ENCODE data around the gene PSAPL1.
"Not testable (repeated sequence)": the region's sequence is repeated elsewhere in the genome, so short reads cannot be mapped to it uniquely, and the experiment has no call there.

Gene PSAPL1

GRCh38 chr4:7458477-7458876, 23.7 kb upstream of the PSAPL1 start:
- FAIRE-seq, result no peak

- no peak for FAIRE-seq
Observed at GRCh38 chr4:7458066-7458425, 23.3 kb upstream of the PSAPL1 start.

- FAIRE-seq, result no peak
Observed at GRCh38 chr4:7457201-7458065, 22.7 kb upstream of the PSAPL1 start.

- not testable (repeated sequence) for FAIRE-seq
Observed at GRCh38 chr4:7452802-7453201, 18.1 kb upstream of the PSAPL1 start.

- FAIRE-seq, result no peak
Observed at GRCh38 chr4:7451800-7452199, 17.1 kb upstream of the PSAPL1 start.

GRCh38 chr4:7451434-7451789, 16.7 kb upstream of the PSAPL1 start:
- FAIRE-seq, result no peak

GRCh38 chr4:7450775-7451433, 16.2 kb upstream of the PSAPL1 start:
- no peak for FAIRE-seq

GRCh38 chr4:7448036-7448435, 13.3 kb upstream of the PSAPL1 start:
- no peak for FAIRE-seq

- no peak for FAIRE-seq
Observed at GRCh38 chr4:7447236-7447635, 12.5 kb upstream of the PSAPL1 start.

GRCh38 chr4:7444731-7445130, 10.0 kb upstream of the PSAPL1 start:
- FAIRE-seq, result no peak

GRCh38 chr4:7444314-7444713, 9.6 kb upstream of the PSAPL1 start:
- no peak for FAIRE-seq

- FAIRE-seq, result no peak
Observed at GRCh38 chr4:7442574-7443162, 7.9 kb upstream of the PSAPL1 start.

GRCh38 chr4:7441201-7441600, 6.5 kb upstream of the PSAPL1 start:
- no peak for FAIRE-seq

- FAIRE-seq, result no peak
Observed at GRCh38 chr4:7439699-7440098, 5.0 kb upstream of the PSAPL1 start.

- FAIRE-seq, result no peak
Observed at GRCh38 chr4:7436256-7436655, 1.5 kb upstream of the PSAPL1 start.

- no peak for FAIRE-seq
Observed at GRCh38 chr4:7435471-7436061, 836 bp upstream of the PSAPL1 start.

- FAIRE-seq, result no peak
Observed at GRCh38 chr4:7434141-7434765, 477 bp downstream of the PSAPL1 start.

GRCh38 chr4:7433376-7434140, 1.2 kb downstream of the PSAPL1 start:
- FAIRE-seq, result no peak

- no peak for FAIRE-seq
Observed at GRCh38 chr4:7432531-7433375, 2.0 kb downstream of the PSAPL1 start.

- FAIRE-seq, result no peak
Observed at GRCh38 chr4:7431696-7432530, 2.8 kb downstream of the PSAPL1 start.

Measured in G401.6 (cell line).